GM19240 (cell line): Measurements from ENCODE around the gene XAB2.

Source experiments
- DNase-seq: peaks from one replicate; pipeline ENCODE4 v3.0.0; 2011; ENCODE audit warnings: low spot score; ENCODE audit not compliant: insufficient read length

Gene XAB2

GRCh38 chr19:7612282-7613274, 16.8 kb downstream of the XAB2 start:
- no peak for DNase-seq

- no peak for DNase-seq
Measured at GRCh38 chr19:7611541-7612279, 17.6 kb downstream of the XAB2 start.

GRCh38 chr19:7610491-7611240, 18.7 kb downstream of the XAB2 start:
- no peak for DNase-seq

- DNase-seq, result no peak
Measured at GRCh38 chr19:7607874-7608560, 21.3 kb downstream of the XAB2 start.

- no peak for DNase-seq
Measured at GRCh38 chr19:7607212-7607873, 22.0 kb downstream of the XAB2 start.

- DNase-seq, result no peak
Measured at GRCh38 chr19:7606289-7606688, 23.1 kb downstream of the XAB2 start.

GRCh38 chr19:7605490-7606222, 23.7 kb downstream of the XAB2 start:
- DNase-seq, result no peak

- no peak for DNase-seq
Measured at GRCh38 chr19:7603919-7604318, 25.4 kb downstream of the XAB2 start.

- no peak for DNase-seq
Measured at GRCh38 chr19:7602935-7603497, 26.3 kb downstream of the XAB2 start.

GRCh38 chr19:7602240-7602934, 27.0 kb downstream of the XAB2 start:
- no peak for DNase-seq

- DNase-seq, result no peak
Measured at GRCh38 chr19:7600721-7601120, 28.6 kb downstream of the XAB2 start.

- no peak for DNase-seq
Measured at GRCh38 chr19:7598180-7598579, 31.2 kb downstream of the XAB2 start.

GRCh38 chr19:7597689-7598088, 31.7 kb downstream of the XAB2 start:
- DNase-seq, result no peak

GRCh38 chr19:7596211-7596937, 33.0 kb downstream of the XAB2 start:
- DNase-seq, result no peak

- no peak for DNase-seq
Measured at GRCh38 chr19:7595466-7596133, 33.7 kb downstream of the XAB2 start, which contains the start of gene CAMSAP3. Gene CAMSAP3, plus strand, starts transcription at chr19:7595863. Its CDS starts 140 bp downstream, at chr19:7596003.

GRCh38 chr19:7590256-7590655, 39.1 kb downstream of the XAB2 start:
- DNase-seq, result no peak

GRCh38 chr19:7589822-7590221, 39.5 kb downstream of the XAB2 start:
- no peak for DNase-seq

- no peak for DNase-seq
Measured at GRCh38 chr19:7582446-7582845, 46.9 kb downstream of the XAB2 start.
